RWPE2 (cell line): ENCODE data around the gene FBLN2.

Experiments
- ATAC-seq: fragments of 200-7000 bp; cut with Tn5 transposase; 3 replicates; pipeline ENCODE4 v1.9.1; 2021; ENCODE audit warnings: low read depth
- DNase-seq: peaks from one replicate; pipeline ENCODE4 v3.0.0-alpha.2; 2020; ENCODE audit warnings: low spot score
- H3K27ac ChIP-seq: fragments of 450-650 bp; 2 replicates; pipeline ENCODE4 v1.5.1; 2017; ENCODE audit warnings: mild to moderate bottlenecking; ENCODE audit not compliant: poor library complexity, severe bottlenecking
- H3K27me3 ChIP-seq: fragments of 250-450 bp; sonication (Bioruptor Pico); 2 replicates; pipeline ENCODE4 v1.5.1; 2021; ENCODE audit warnings: mild to moderate bottlenecking, moderate library complexity; ENCODE audit not compliant: insufficient read depth, poor library complexity, severe bottlenecking
- H3K36me3 ChIP-seq: fragments of 250-450 bp; sonication (Bioruptor Pico); 2 replicates; pipeline ENCODE4 v1.5.1; 2020; ENCODE audit warnings: low read depth, mild to moderate bottlenecking, moderate library complexity
- H3K4me1 ChIP-seq: fragments of 250-450 bp; sonication (Bioruptor Pico); 2 replicates; pipeline ENCODE4 v1.5.1; 2021; ENCODE audit warnings: mild to moderate bottlenecking, moderate library complexity; ENCODE audit not compliant: insufficient read depth, poor library complexity, severe bottlenecking
- H3K4me3 ChIP-seq: fragments of 250-450 bp; sonication (Bioruptor Pico); 2 replicates; pipeline ENCODE4 v1.5.1; 2021; ENCODE audit warnings: mild to moderate bottlenecking, moderate library complexity; ENCODE audit not compliant: severe bottlenecking
- H3K9me3 ChIP-seq: fragments of 250-450 bp; sonication (Bioruptor Pico); 2 replicates; pipeline ENCODE4 v1.5.1; 2021; ENCODE audit warnings: mild to moderate bottlenecking, moderate library complexity; ENCODE audit not compliant: severe bottlenecking
- CTCF ChIP-seq: fragments of 450-650 bp; IDR thresholded peaks from one replicate; pipeline ENCODE4 v1.5.1; 2017; ENCODE audit warnings: mild to moderate bottlenecking, moderate library complexity; ENCODE audit not compliant: poor library complexity, severe bottlenecking

The FBLN2 gene

GRCh38 chr3:13572926-13573623 is 24.1 kb downstream of the FBLN2 start:
- Histone ChIP-seq H3K9me3 (no peaks in the 10 kb centered on the region), H3K36me3 (no peaks in the 10 kb centered on the region), H3K4me3 (no peak overlapping the region), H3K27me3 (no peaks in the 10 kb centered on the region), H3K4me1 (no peaks in the 10 kb centered on the region), H3K27ac (no peak overlapping the region)
- ATAC-seq, result no peak
- no peak for TF ChIP-seq CTCF
- no peak for DNase-seq

- no peak overlapping the region for H3K4me3 ChIP-seq
- no peak overlapping the region for H3K27ac ChIP-seq
- no peaks in the 10 kb centered on the region for H3K36me3 ChIP-seq
- H3K4me1 ChIP-seq, result no peaks in the 10 kb centered on the region
- ATAC-seq (no peak), DNase-seq (peak; percentile 39)
- no peaks in the 10 kb centered on the region for H3K9me3 ChIP-seq
- no peaks in the 10 kb centered on the region for H3K27me3 ChIP-seq
- no peak for TF ChIP-seq CTCF
Observed at GRCh38 chr3:13574083-13574797, 25.3 kb downstream of the FBLN2 start.

- ATAC-seq, result no peak
- TF ChIP-seq CTCF, result no peak
- peak; percentile 35 for DNase-seq
- H3K9me3 ChIP-seq, result no peaks in the 10 kb centered on the region
- no peaks in the 10 kb centered on the region for H3K36me3 ChIP-seq
- no peak overlapping the region for H3K4me3 ChIP-seq
- no peaks in the 10 kb centered on the region for H3K4me1 ChIP-seq
- no peaks in the 10 kb centered on the region for H3K27me3 ChIP-seq
- H3K27ac ChIP-seq, result no peak overlapping the region
Observed at GRCh38 chr3:13574798-13575451, 26.0 kb downstream of the FBLN2 start.

- no peaks in the 10 kb centered on the region for H3K4me1 ChIP-seq
- no peaks in the 10 kb centered on the region for H3K9me3 ChIP-seq
- H3K27me3 ChIP-seq, result no peaks in the 10 kb centered on the region
- no peak for DNase-seq
- no peak for ATAC-seq
- no peak overlapping the region for H3K4me3 ChIP-seq
- TF ChIP-seq CTCF, result no peak
- H3K36me3 ChIP-seq, result no peaks in the 10 kb centered on the region
- no peak overlapping the region for H3K27ac ChIP-seq
Observed at GRCh38 chr3:13575459-13576061, 26.6 kb downstream of the FBLN2 start.
